CD14-positive monocyte (primary cell): ENCODE results near the gene SPAG17. TPM values are rescaled to one million over a fixed set of nuclear protein-coding genes. Genes with fewer than 3 reads are reported as not detected.

Source experiments
- DNase-seq, 3 donors: peaks; one replicate each; pipeline ENCODE4 v3.0.0-alpha.2; 2011 to 2022
- H2AFZ ChIP-seq: 2 replicates; pipeline ENCODE4 v1.6.0; 2012; ENCODE audit warnings: mild to moderate bottlenecking, low read depth, low read length, inconsistent platforms; ENCODE audit not compliant: insufficient read depth, poor library complexity, severe bottlenecking
- H3K27ac ChIP-seq, 2 donors: 1 replicate in 1 of 2; 2 replicates in 1 of 2; pipeline ENCODE4 v1.5.1; 2012 to 2013; ENCODE audit warnings: low read length in 2 of 2, control low read depth in 1 of 2, inconsistent platforms in 1 of 2, low read depth in 1 of 2, mild to moderate bottlenecking in 1 of 2
- H3K27me3 ChIP-seq, 2 donors: one replicate each; pipeline versions ENCODE4 v1.6.0 to v1.6.1; 2011 to 2013; ENCODE audit warnings: low read length in 2 of 2; ENCODE audit not compliant: control insufficient read depth in 2 of 2, insufficient read depth in 2 of 2
- H3K36me3 ChIP-seq, 2 donors: replicated peaks in 1 of 2; 1 replicate in 1 of 2; 2 replicates in 1 of 2; pipeline versions ENCODE4 v1.5.1 to v1.6.1; 2012 to 2013; ENCODE audit warnings: low read length in 2 of 2, control low read depth in 1 of 2, inconsistent platforms in 1 of 2, mild to moderate bottlenecking in 1 of 2; ENCODE audit not compliant: insufficient read depth in 2 of 2, control insufficient read depth in 1 of 2
- H3K4me1 ChIP-seq, 2 donors: 1 replicate in 1 of 2; 2 replicates in 1 of 2; pipeline versions ENCODE4 v1.5.1 to v1.6.1; 2012 to 2013; ENCODE audit warnings: low read length in 2 of 2, control low read depth in 1 of 2, inconsistent platforms in 1 of 2, mild to moderate bottlenecking in 1 of 2, moderate library complexity in 1 of 2; ENCODE audit not compliant: insufficient read depth in 2 of 2, control insufficient read depth in 1 of 2
- H3K4me2 ChIP-seq: replicated peaks from 2 replicates; pipeline ENCODE3; 2012; ENCODE audit warnings: low read length, moderate library complexity, mild to moderate bottlenecking; ENCODE audit not compliant: poor library complexity, severe bottlenecking; ENCODE audit errors: extremely low read depth
- H3K4me3 ChIP-seq, 3 experiments: fragments of 200-600 bp in 1 of 3; sonication (generic) in 1 of 3; replicated peaks in 1 of 3; 1 replicate in 2 of 3; 2 replicates in 1 of 3; pipeline ENCODE4 v1.5.1; 2011 to 2013; ENCODE audit warnings: low read length in 3 of 3, mild to moderate bottlenecking in 3 of 3, control low read depth in 2 of 3, low read depth in 2 of 3, inconsistent platforms in 1 of 3, moderate library complexity in 1 of 3
- H3K79me2 ChIP-seq: 2 replicates; pipeline ENCODE4 v1.6.0; 2012; ENCODE audit warnings: mild to moderate bottlenecking, control low read depth, inconsistent platforms, low read length, moderate library complexity; ENCODE audit not compliant: insufficient read depth
- H3K9ac ChIP-seq: 2 replicates; pipeline ENCODE4 v1.6.0; 2017; ENCODE audit warnings: low read length, mild to moderate bottlenecking; ENCODE audit not compliant: insufficient read depth, poor library complexity, severe bottlenecking
- H3K9me3 ChIP-seq, 2 donors: replicated peaks in 1 of 2; 1 replicate in 1 of 2; 2 replicates in 1 of 2; pipeline versions ENCODE4 v1.5.1 to v1.6.1; 2012 to 2013; ENCODE audit warnings: low read length in 2 of 2, control low read depth in 1 of 2; ENCODE audit not compliant: control insufficient read depth in 1 of 2, insufficient read depth in 1 of 2
- H4K20me1 ChIP-seq: 2 replicates; pipeline ENCODE4 v1.6.0; 2012; ENCODE audit warnings: mild to moderate bottlenecking, low read length, control low read depth, moderate library complexity; ENCODE audit not compliant: insufficient read depth
- H3K27ac Mint-ChIP-seq, 7 donors: one replicate each; pipeline ENCODE4 v1.8.0; 2020; ENCODE audit warnings: mild to moderate bottlenecking in 7 of 7, mixed read lengths in 7 of 7, moderate library complexity in 6 of 7, inconsistent platforms in 2 of 7
- H3K27me3 Mint-ChIP-seq, 3 donors: one replicate each; pipeline ENCODE4 v1.8.0; 2021 to 2022; ENCODE audit warnings: low read depth in 3 of 3, mild to moderate bottlenecking in 3 of 3, mixed read lengths in 3 of 3, moderate library complexity in 3 of 3, inconsistent platforms in 1 of 3
- H3K36me3 Mint-ChIP-seq, 2 donors: one replicate each; pipeline ENCODE4 v1.8.0; 2020; ENCODE audit warnings: mixed read lengths in 2 of 2, inconsistent platforms in 1 of 2, mild to moderate bottlenecking in 1 of 2
- H3K4me1 Mint-ChIP-seq: one replicate; pipeline ENCODE4 v1.8.0; 2020; ENCODE audit warnings: mild to moderate bottlenecking, mixed read lengths
- H3K4me3 Mint-ChIP-seq, 2 donors: one replicate each; pipeline ENCODE4 v1.8.0; 2020; ENCODE audit warnings: mild to moderate bottlenecking in 2 of 2, mixed read lengths in 2 of 2, moderate library complexity in 1 of 2
- H3K9me3 Mint-ChIP-seq, 7 donors: one replicate each; pipeline ENCODE4 v1.8.0; 2020 to 2022; ENCODE audit warnings: mixed read lengths in 7 of 7, mild to moderate bottlenecking in 6 of 7, moderate library complexity in 6 of 7, inconsistent platforms in 2 of 7
- CTCF ChIP-seq: fragments of 200-600 bp; IDR thresholded peaks from one replicate; pipeline ENCODE4 v1.8.0; 2022; ENCODE audit warnings: antibody characterized with exemption, mild to moderate bottlenecking
- WGBS: methylation state at CpG from one replicate; pipeline ENCODE4 v1.1.5; 2013; ENCODE audit warnings: missing lambda C conversion rate; ENCODE audit not compliant: insufficient coverage; 5-methylcytosine and 5-hydroxymethylcytosine counted together
- intact Hi-C, 2 donors: fragments of 100-400 bp; cut with micrococcal nuclease; formaldehyde crosslinking; loops; one replicate each; pipeline versions ENCODE4 v1.15.0 to v1.15.1; 2023
- polyA plus RNA-seq, 3 donors: library from polyadenylated mRNA; depleted of rRNA in 1 of 3; unstranded in 2 of 3; stranded (reverse) in 1 of 3; fragments of 300-500 nt in 2 of 3; fragments of >200 nt in 1 of 3; fragmentation: Illumina TruSeq in 2 of 3; gene quantifications; 1 replicate in 2 of 3; 2 replicates in 1 of 3; pipeline ENCODE4 v1.2.3, GENCODE V29; 2012 to 2021

The SPAG17 gene
- polyA plus RNA-seq, 3 donors = 0.26 to 0.87 (median 0.68) TPM

DNA sequence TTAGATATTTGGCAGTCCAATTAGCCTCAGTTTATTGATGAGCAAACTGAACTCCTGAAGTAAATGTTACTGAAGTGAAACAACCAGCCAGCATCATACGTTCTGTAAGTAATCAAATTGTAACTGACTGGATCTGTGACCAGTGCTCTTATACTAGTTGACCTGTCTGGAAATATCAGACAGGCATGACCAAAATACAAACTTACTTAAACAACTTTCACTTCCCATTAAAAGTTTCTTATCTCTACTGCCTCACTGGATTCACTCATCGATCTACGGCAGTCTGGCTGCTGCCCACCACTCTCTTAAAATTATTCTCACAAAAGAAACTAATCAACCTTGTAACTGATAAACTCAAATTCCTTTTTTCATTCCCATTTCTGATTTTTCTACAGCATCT is 199.1 kb downstream of the SPAG17 start:
- no peak for TF ChIP-seq CTCF
- Histone ChIP-seq H3K27ac (no peak overlapping the region), H3K4me2 (no peak overlapping the region), H2AFZ (no peak overlapping the region), H3K4me1 (no peaks in the 10 kb centered on the region), H3K9me3 (no peaks in the 10 kb centered on the region), H3K36me3 (no peaks in the 10 kb centered on the region), H3K9ac (no peak overlapping the region), H3K79me2 (no peaks in the 10 kb centered on the region), H4K20me1 (no peaks in the 10 kb centered on the region), H3K27me3 (no peaks in the 10 kb centered on the region), H3K4me3 (no peak overlapping the region)
- Mint-ChIP-seq H3K4me1 (no peaks in the 10 kb centered on the region), H3K27me3 (peaks cover 0 to 2% (median 0%) of the 10 kb centered on the region in 3 donors), H3K4me3 (no peak overlapping the region), H3K27ac (no peak overlapping the region), H3K9me3 (peaks cover 0 to 7% (median 3%) of the 10 kb centered on the region in 7 donors), H3K36me3 (no peaks in the 10 kb centered on the region)
- no peak for DNase-seq
- intact Hi-C loops = no loop called here
- 82% methylated on average over 3 of the region's 3 CpGs for WGBS

DNA sequence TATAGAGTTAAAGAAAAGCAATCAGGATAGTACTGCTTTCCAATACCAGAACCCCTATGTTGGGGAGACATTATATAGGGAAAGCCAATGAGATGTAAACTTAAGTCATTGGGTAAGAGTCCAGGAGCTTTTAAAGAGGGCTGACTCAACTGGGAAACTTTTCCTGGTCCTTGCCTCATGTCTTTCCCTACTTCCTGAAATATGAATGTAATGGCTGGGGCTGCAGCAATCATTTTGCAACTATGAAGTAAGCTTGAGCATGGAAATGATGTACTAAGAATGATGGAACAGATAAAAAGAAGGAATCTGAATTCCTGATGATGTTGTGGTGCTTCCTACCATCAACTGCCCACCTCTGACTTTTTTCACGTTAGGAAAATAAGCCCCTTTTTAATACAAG is 199.8 kb downstream of the SPAG17 start:
- WGBS = no CpG with 5 or more reads among the region's 1 CpG
- Histone ChIP-seq H4K20me1 (no peaks in the 10 kb centered on the region), H3K4me2 (no peak overlapping the region), H3K4me1 (no peaks in the 10 kb centered on the region), H3K4me3 (no peak overlapping the region), H3K9ac (no peak overlapping the region), H3K27ac (no peak overlapping the region), H2AFZ (no peak overlapping the region), H3K79me2 (no peaks in the 10 kb centered on the region), H3K9me3 (no peaks in the 10 kb centered on the region), H3K27me3 (no peaks in the 10 kb centered on the region), H3K36me3 (no peaks in the 10 kb centered on the region)
- TF ChIP-seq CTCF = no peak
- no peak for DNase-seq
- H3K4me1 Mint-ChIP-seq = no peaks in the 10 kb centered on the region
- no peaks in the 10 kb centered on the region for H3K36me3 Mint-ChIP-seq
- peaks cover 0 to 7% (median 3%) of the 10 kb centered on the region in 7 donors for H3K9me3 Mint-ChIP-seq
- no peak overlapping the region for H3K27ac Mint-ChIP-seq
- H3K27me3 Mint-ChIP-seq = peaks cover 0 to 2% (median 0%) of the 10 kb centered on the region in 3 donors
- no peak overlapping the region for H3K4me3 Mint-ChIP-seq
- intact Hi-C loops = no loop called here
